ENCODE results near the gene SPOCD1. TPM values are rescaled to one million over a fixed set of nuclear protein-coding genes. Genes with fewer than 3 reads are reported as not detected.

The SPOCD1 gene
- total RNA-seq = under 1 TPM in 2 of 4 donors, not detected in 2; 0.48 to 0.80 TPM

DNA sequence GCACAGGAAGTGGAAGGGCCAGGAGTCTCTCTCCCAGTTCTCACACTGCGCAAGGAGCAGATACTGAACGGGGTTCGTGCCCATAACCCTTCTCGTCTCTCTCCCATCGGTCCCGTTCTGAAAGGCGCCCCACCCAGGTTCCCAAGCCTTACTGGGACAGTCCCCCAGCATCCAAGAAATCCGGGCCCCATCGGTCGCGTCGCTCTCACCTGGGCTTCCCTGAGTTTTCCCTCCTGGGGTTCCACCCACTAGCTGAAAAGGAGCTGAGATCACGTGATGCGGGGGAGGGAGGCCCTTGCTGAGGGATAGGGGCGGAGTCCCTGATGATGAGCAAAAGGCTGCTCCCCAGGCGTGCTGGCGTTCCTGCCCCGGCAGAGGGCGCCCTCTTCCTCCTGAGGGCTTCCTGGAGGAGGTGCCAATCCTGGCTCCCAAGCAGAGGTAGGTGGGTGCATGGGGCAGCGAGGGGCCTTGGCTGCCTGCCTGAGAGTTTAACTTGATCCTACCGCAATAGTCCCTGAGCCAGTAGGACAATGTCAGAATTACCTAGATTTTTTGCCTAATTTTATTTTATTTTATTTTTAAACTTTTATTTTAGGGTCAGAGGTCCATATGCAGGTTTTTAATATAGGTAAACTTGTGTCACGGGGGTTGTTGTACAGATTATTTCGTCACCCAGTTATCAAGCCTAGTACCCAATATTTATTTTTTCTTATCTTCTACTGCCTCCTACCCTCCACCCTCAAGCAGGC, at the start of gene SPOCD1:
Gene SPOCD1 (minus strand): TSS at position 271 of the 749 bp plus-strand sequence. CDS start 689 bp downstream, outside the sequence.
- H3K9me3 ChIP-seq = no peaks in the 10 kb centered on the region
- 39 to 60% methylated on average over 6 to 18 of the region's 23 CpGs for WGBS, 2 donors (ENCODE audit: low coverage in 1 of 2)
- H3K36me3 ChIP-seq = no peaks in the 10 kb centered on the region
- TF ChIP-seq POLR2AphosphoS5 (IDR thresholded peaks at IDR 0.05) (no peak), EP300 (IDR thresholded peaks at IDR 0.05; ENCODE audit: low read depth) (no peak), POLR2A (IDR thresholded peaks at IDR 0.05) (no peak)
- TF ChIP-seq, protein P1, sequence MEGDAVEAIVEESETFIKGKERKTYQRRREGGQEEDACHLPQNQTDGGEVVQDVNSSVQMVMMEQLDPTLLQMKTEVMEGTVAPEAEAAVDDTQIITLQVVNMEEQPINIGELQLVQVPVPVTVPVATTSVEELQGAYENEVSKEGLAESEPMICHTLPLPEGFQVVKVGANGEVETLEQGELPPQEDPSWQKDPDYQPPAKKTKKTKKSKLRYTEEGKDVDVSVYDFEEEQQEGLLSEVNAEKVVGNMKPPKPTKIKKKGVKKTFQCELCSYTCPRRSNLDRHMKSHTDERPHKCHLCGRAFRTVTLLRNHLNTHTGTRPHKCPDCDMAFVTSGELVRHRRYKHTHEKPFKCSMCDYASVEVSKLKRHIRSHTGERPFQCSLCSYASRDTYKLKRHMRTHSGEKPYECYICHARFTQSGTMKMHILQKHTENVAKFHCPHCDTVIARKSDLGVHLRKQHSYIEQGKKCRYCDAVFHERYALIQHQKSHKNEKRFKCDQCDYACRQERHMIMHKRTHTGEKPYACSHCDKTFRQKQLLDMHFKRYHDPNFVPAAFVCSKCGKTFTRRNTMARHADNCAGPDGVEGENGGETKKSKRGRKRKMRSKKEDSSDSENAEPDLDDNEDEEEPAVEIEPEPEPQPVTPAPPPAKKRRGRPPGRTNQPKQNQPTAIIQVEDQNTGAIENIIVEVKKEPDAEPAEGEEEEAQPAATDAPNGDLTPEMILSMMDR (IDR thresholded peaks at IDR 0.05) = peak; percentile 61 to 93 (median 86)
- no peak within 1 kb of the TSS for H3K27ac ChIP-seq
- peak; percentile 91 for DNase-seq
- H3K4me1 ChIP-seq = peaks cover 0 to 4% (median 2%) of the 10 kb centered on the region in 4 donors
- intact Hi-C loops (cut with DNase I; ENCODE audit: low total_unique reads) (loop anchor here (5.0 kb wide), 1 partner anchor 146 kb away; no protein-coding TSS in a partner anchor), in situ Hi-C loops (cut with MboI; ENCODE audit: low pct_ligation_motif_present in 1 of 4, low pct_unique_long_range_greater_than_20kb in 1 of 4, low sequenced_read_pairs in 3 of 4) (loop anchor here in 1 of 4 donors (10.0 kb wide), 1 partner anchor 139 kb away; no protein-coding TSS in a partner anchor)
- no peaks in the 10 kb centered on the region for H3K27me3 ChIP-seq
- H3K4me3 ChIP-seq = no peak within 1 kb of the TSS

DNA sequence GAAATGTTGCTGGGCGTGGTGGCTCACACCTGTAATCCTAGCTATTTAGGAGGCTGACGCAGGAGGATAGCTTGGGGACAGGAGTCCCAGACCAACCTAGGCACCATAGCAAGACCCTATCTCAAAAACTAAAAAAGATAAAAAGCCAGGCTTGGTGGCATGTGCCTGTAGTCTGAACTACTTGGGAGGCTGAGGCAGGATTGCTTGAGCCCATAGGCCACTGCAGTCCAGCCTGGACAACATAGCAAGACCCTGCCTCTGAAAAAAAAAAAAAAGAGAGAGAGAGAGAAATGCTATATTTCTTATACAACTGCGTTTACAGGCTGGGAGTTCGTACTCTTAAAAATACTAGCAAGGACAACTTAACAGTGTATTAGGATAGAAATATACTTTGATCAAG, 46.2 kb upstream of the SPOCD1 start:
- Histone ChIP-seq H3K4me1 (no peaks in the 10 kb centered on the region), H3K4me3 (no peak overlapping the region), H3K9me3 (no peaks in the 10 kb centered on the region), H3K36me3 (no peaks in the 10 kb centered on the region), H3K27ac (no peak overlapping the region), H3K27me3 (no peaks in the 10 kb centered on the region)
- no peak for TF ChIP-seq POLR2A (IDR thresholded peaks at IDR 0.05)
- TF ChIP-seq EP300 (IDR thresholded peaks at IDR 0.05; ENCODE audit: low read depth) = no peak
- TF ChIP-seq, protein P1 (IDR thresholded peaks at IDR 0.05) = no peak
- no peak for TF ChIP-seq POLR2AphosphoS5 (IDR thresholded peaks at IDR 0.05)
- WGBS, 2 donors (ENCODE audit: low coverage in 1 of 2) = 90 to 96% methylated on average over 4 of the region's 4 CpGs
- DNase-seq = no peak
- in situ Hi-C loops (cut with MboI; ENCODE audit: low pct_ligation_motif_present in 1 of 4, low pct_unique_long_range_greater_than_20kb in 1 of 4, low sequenced_read_pairs in 3 of 4) (no loop called here), intact Hi-C loops (cut with DNase I; ENCODE audit: low total_unique reads) (no loop called here)

DNA sequence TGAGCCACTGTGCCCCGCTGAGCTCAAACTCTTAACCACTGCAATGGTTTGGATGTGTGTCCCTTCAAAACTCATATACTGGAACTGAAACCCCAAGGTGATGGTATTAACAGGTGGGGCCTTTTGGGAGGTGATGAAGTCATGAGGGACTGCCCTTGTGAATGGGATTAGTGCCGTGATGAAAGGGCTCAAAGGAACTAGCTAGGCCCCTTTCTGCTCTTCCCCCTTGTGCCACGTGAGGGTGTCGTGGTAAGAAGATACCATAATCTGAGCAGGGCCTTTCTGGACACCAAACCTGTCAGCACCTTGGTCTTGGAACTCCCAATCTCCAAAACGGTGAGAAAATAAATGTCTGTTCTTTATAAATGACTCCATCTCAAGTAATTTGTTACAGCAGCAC, 45.5 kb upstream of the SPOCD1 start:
- no peaks in the 10 kb centered on the region for H3K36me3 ChIP-seq
- DNase-seq = no peak
- H3K9me3 ChIP-seq = no peaks in the 10 kb centered on the region
- no peak overlapping the region for H3K4me3 ChIP-seq
- TF ChIP-seq, protein P1 (IDR thresholded peaks at IDR 0.05) = no peak
- TF ChIP-seq POLR2AphosphoS5 (IDR thresholded peaks at IDR 0.05) = no peak
- no peak for TF ChIP-seq EP300 (IDR thresholded peaks at IDR 0.05; ENCODE audit: low read depth)
- no peak for TF ChIP-seq POLR2A (IDR thresholded peaks at IDR 0.05)
- intact Hi-C loops (cut with DNase I; ENCODE audit: low total_unique reads) (no loop called here), in situ Hi-C loops (cut with MboI; ENCODE audit: low pct_ligation_motif_present in 1 of 4, low pct_unique_long_range_greater_than_20kb in 1 of 4, low sequenced_read_pairs in 3 of 4) (no loop called here)
- no peak overlapping the region for H3K27ac ChIP-seq
- H3K4me1 ChIP-seq = no peaks in the 10 kb centered on the region
- WGBS, 2 donors (ENCODE audit: low coverage in 1 of 2) = 63 to 90% methylated on average over 1 to 5 of the region's 5 CpGs
- no peaks in the 10 kb centered on the region for H3K27me3 ChIP-seq

DNA sequence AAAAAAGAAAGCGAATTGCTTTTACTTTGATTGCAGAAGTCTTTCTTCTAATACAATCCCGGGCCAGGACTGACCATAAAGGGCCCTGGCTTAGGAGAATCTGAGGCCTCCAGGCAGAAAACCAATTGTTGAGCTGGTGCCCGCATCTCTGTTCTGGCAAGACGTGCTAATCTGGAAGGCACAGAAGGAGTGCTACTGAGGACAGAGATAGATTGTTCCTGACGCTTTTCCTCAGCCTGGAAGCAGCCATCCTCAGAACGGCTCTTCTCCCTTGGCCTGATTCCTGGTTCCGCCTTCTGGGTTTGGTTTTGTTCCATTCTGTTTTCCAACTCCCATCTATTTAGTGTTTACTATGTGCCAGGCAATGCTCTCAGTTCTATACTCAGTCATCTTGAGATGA, 44.8 kb upstream of the SPOCD1 start:
- Histone ChIP-seq H3K36me3 (no peaks in the 10 kb centered on the region), H3K27ac (no peak overlapping the region), H3K9me3 (no peaks in the 10 kb centered on the region), H3K27me3 (no peaks in the 10 kb centered on the region), H3K4me1 (peaks cover 0 to 7% (median 3%) of the 10 kb centered on the region in 4 donors), H3K4me3 (no peak overlapping the region)
- in situ Hi-C loops (cut with MboI; ENCODE audit: low pct_ligation_motif_present in 1 of 4, low pct_unique_long_range_greater_than_20kb in 1 of 4, low sequenced_read_pairs in 3 of 4) = no loop called here
- TF ChIP-seq EP300 (IDR thresholded peaks at IDR 0.05; ENCODE audit: low read depth) = no peak
- TF ChIP-seq, protein P1 (IDR thresholded peaks at IDR 0.05) = no peak
- TF ChIP-seq POLR2AphosphoS5 (IDR thresholded peaks at IDR 0.05) = no peak
- no peak for TF ChIP-seq POLR2A (IDR thresholded peaks at IDR 0.05)
- WGBS, 2 donors (ENCODE audit: low coverage in 1 of 2) = 87 to 92% methylated on average over 4 to 7 of the region's 7 CpGs
- no peak for DNase-seq
- intact Hi-C loops (cut with DNase I; ENCODE audit: low total_unique reads) = no loop called here

Data from transverse colon (tissue), 4 donors.